GM12873 (cell line): ENCODE results near the gene CISH.

Experiments
- CTCF ChIP-seq: IDR thresholded peaks from 2 replicates; pipeline ENCODE4 v1.5.1; 2012; ENCODE audit warnings: low read depth, mild to moderate bottlenecking, moderate library complexity, low read length, control low read depth; ENCODE audit not compliant: insufficient read depth; ENCODE audit errors: missing control alignments

Gene CISH

GRCh38 chr3:50557915-50558314 is 53.7 kb downstream of the CISH start:
- no peak for TF ChIP-seq CTCF

- TF ChIP-seq CTCF = no peak
These were observed 54.5 kb downstream of the CISH start for GRCh38 chr3:50557106-50557505.
